GM21529 (cell line): Measurements from ENCODE around the gene EYS.

ENCODE experiments used
- ATAC-seq: cut with Tn5 transposase; IDR thresholded peaks from one replicate; pipeline ENCODE4 v1.9.1; 2021; ENCODE audit not compliant: unreplicated experiment

The EYS gene

GRCh38 chr6:65253041-65253440 lies 454.0 kb downstream of the EYS start:
- ATAC-seq = no peak

GRCh38 chr6:65248101-65248610 lies 458.9 kb downstream of the EYS start:
- ATAC-seq = no peak

- ATAC-seq = no peak
Observed at GRCh38 chr6:65231616-65232015, 475.4 kb downstream of the EYS start.

- ATAC-seq = no peak
Observed at GRCh38 chr6:65229825-65230224, 477.2 kb downstream of the EYS start.

GRCh38 chr6:65221153-65221552 lies 485.9 kb downstream of the EYS start:
- ATAC-seq = no peak

GRCh38 chr6:65202738-65203137 lies 504.3 kb downstream of the EYS start:
- ATAC-seq = no peak

- ATAC-seq = no peak
Observed at GRCh38 chr6:65199683-65200082, 507.3 kb downstream of the EYS start.

GRCh38 chr6:65199121-65199520 lies 507.9 kb downstream of the EYS start:
- no peak for ATAC-seq

GRCh38 chr6:65191471-65191870 lies 515.6 kb downstream of the EYS start:
- ATAC-seq = no peak

GRCh38 chr6:65189236-65189881 lies 517.7 kb downstream of the EYS start:
- ATAC-seq = no peak

GRCh38 chr6:65186826-65187225 lies 520.2 kb downstream of the EYS start:
- ATAC-seq = no peak

GRCh38 chr6:65182681-65183080 lies 524.3 kb downstream of the EYS start:
- ATAC-seq = no peak

- ATAC-seq = no peak
Observed at GRCh38 chr6:65170273-65170672, 536.8 kb downstream of the EYS start.

- no peak for ATAC-seq
Observed at GRCh38 chr6:65161661-65162060, 545.4 kb downstream of the EYS start.

GRCh38 chr6:65157025-65157424 lies 550.0 kb downstream of the EYS start:
- no peak for ATAC-seq

GRCh38 chr6:65155083-65155482 lies 551.9 kb downstream of the EYS start:
- ATAC-seq = no peak

- ATAC-seq = no peak
Observed at GRCh38 chr6:65149841-65150240, 557.2 kb downstream of the EYS start.

- ATAC-seq = no peak
Observed at GRCh38 chr6:65148839-65149238, 558.2 kb downstream of the EYS start.

- ATAC-seq = no peak
Observed at GRCh38 chr6:65135567-65135966, 571.5 kb downstream of the EYS start.

- no peak for ATAC-seq
Observed at GRCh38 chr6:65126667-65127066, 580.4 kb downstream of the EYS start.

GRCh38 chr6:65123521-65123920 lies 583.5 kb downstream of the EYS start:
- ATAC-seq = no peak

GRCh38 chr6:65117817-65118409 lies 589.1 kb downstream of the EYS start:
- no peak for ATAC-seq

- no peak for ATAC-seq
Observed at GRCh38 chr6:65116326-65116725, 590.7 kb downstream of the EYS start.
